Transverse colon (tissue), 4 donors: ENCODE results near the gene PAPSS1. TPM values are rescaled to one million over a fixed set of nuclear protein-coding genes. Genes with fewer than 3 reads are reported as not detected.

Experiments used
- DNase-seq: peaks from one replicate; pipeline ENCODE4 v3.0.0-alpha.2; 2019
- H3K27ac ChIP-seq, 4 donors: fragments of 200-600 bp; sonication (generic); 2 replicates each; pipeline ENCODE4 v1.5.1; 2016 to 2018; ENCODE audit warnings: inconsistent platforms in 4 of 4
- H3K27me3 ChIP-seq: fragments of 200-600 bp; sonication (generic); 2 replicates; pipeline ENCODE4 v1.5.1; 2017; ENCODE audit warnings: inconsistent platforms
- H3K36me3 ChIP-seq, 4 donors: fragments of 200-600 bp; sonication (generic); 2 replicates each; pipeline ENCODE4 v1.5.1; 2017 to 2019; ENCODE audit warnings: inconsistent platforms in 4 of 4
- H3K4me1 ChIP-seq, 4 donors: fragments of 200-600 bp; sonication (generic); 2 replicates each; pipeline ENCODE4 v1.5.1; 2017 to 2020; ENCODE audit warnings: inconsistent platforms in 4 of 4
- H3K4me3 ChIP-seq, 4 donors: fragments of 200-600 bp; sonication (generic); 1 replicate in 1 of 4; 2 replicates in 3 of 4; pipeline versions ENCODE4 v1.5.1 to v1.6.1; 2017 to 2019; ENCODE audit warnings: inconsistent platforms in 4 of 4
- H3K9me3 ChIP-seq, 2 donors: fragments of 200-600 bp; sonication (generic); 2 replicates each; pipeline ENCODE4 v1.5.1; 2017 to 2019; ENCODE audit warnings: inconsistent platforms in 2 of 2
- CTCF ChIP-seq, 5 experiments: fragments of 200-600 bp in 3 of 5; fragments of 450-650 bp in 2 of 5; sonication (generic) in 3 of 5; IDR thresholded peaks; 1 replicate in 2 of 5; 2 replicates in 3 of 5; pipeline ENCODE4 v1.5.1; 2016 to 2017; ENCODE audit warnings: antibody characterized with exemption in 5 of 5, inconsistent platforms in 3 of 5, mild to moderate bottlenecking in 2 of 5, moderate library complexity in 1 of 5
- EP300 ChIP-seq: sonication (generic); formaldehyde crosslinking; IDR thresholded peaks from one replicate; pipeline ENCODE4 v1.6.1; 2017; ENCODE audit warnings: antibody characterized with exemption, low read depth
- POLR2A ChIP-seq: fragments of 450-650 bp; IDR thresholded peaks from one replicate; pipeline ENCODE4 v1.6.1; 2016; ENCODE audit warnings: antibody characterized with exemption, mild to moderate bottlenecking, moderate library complexity
- POLR2AphosphoS5 ChIP-seq, 3 donors: sonication (generic); formaldehyde crosslinking; IDR thresholded peaks; one replicate each; pipeline ENCODE4 v1.6.1; 2016; ENCODE audit warnings: antibody characterized with exemption in 3 of 3
- WGBS, 2 donors: methylation state at CpG; one replicate each; pipeline ENCODE4 v1.1.5; 2018; ENCODE audit warnings: low coverage in 1 of 2; 5-methylcytosine and 5-hydroxymethylcytosine counted together
- in situ Hi-C, 4 donors: fragments of 200-750 bp; cut with MboI; loops; one replicate each; pipeline versions ENCODE4 v1.15.0 to v1.15.1; 2017; ENCODE audit warnings: low sequenced_read_pairs in 3 of 4, low pct_ligation_motif_present in 1 of 4, low pct_unique_long_range_greater_than_20kb in 1 of 4
- intact Hi-C: fragments of 100-400 bp; cut with DNase I; formaldehyde crosslinking; loops from one replicate; pipeline ENCODE4 v1.15.1; 2023; ENCODE audit warnings: low total_unique reads
- total RNA-seq, 4 donors: library from RNA; depleted of rRNA; stranded (reverse); fragments of >200 nt; gene quantifications; one replicate each; pipeline ENCODE4 v1.1.0, GENCODE V29; 2016

Gene PAPSS1
- total RNA-seq, 4 donors from 2014 or later: 7.5 to 23.3 (median 16.8) TPM

DNA sequence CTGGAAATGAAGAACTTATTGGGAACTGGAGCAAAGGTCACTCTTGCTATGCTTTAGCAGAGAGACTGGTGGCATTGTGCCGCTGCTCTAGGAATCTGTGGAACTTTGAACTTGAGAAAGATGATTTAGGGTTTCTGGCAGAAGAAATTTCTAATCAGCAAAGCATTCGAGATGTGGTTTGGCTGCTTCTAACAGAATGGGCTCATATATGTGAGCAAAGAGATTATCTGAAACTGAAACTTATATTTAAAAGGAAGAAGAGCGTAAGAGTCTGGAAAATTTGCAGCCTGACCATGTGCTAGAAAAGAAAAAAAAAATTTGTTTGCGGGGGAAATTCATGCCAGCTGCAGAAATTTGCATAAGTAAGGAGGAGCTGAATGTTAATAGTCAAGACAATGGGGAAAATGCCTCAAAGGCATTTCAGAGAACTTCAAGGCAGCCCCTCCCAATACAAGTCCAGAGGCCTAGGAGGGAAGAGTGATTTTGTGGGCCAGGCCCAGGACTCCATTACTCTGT, 35.9 kb upstream of the PAPSS1 start:
- no peak for DNase-seq
- in situ Hi-C loops: loop anchor here in 3 of 4 donors (5.0 to 10.0 kb wide), 2 partner anchors 156 to 159 kb away; no protein-coding TSS in a partner anchor
- 27 to 44% methylated on average over 4 of the region's 4 CpGs for WGBS, 2 donors
- Histone ChIP-seq H3K27me3 (no peaks in the 10 kb centered on the region), H3K27ac (no peak overlapping the region), H3K9me3 (no peaks in the 10 kb centered on the region), H3K4me1 (peaks cover 0 to 7% (median 0%) of the 10 kb centered on the region in 4 donors), H3K4me3 (no peak overlapping the region), H3K36me3 (no peaks in the 10 kb centered on the region)
- TF ChIP-seq CTCF (IDR thresholded peaks at IDR 0.05) (no peak), POLR2A (no peak), EP300 (no peak), POLR2AphosphoS5 (IDR thresholded peaks at IDR 0.05) (no peak)
- intact Hi-C loops: no loop called here

GRCh38 chr4:107751670-107752069, 31.6 kb upstream of the PAPSS1 start:
- H3K27ac ChIP-seq: no peak overlapping the region
- intact Hi-C loops (no loop called here), in situ Hi-C loops (loop anchor here in 1 of 4 donors (10.0 kb wide), 1 partner anchor 163 kb away; no protein-coding TSS in a partner anchor)
- H3K27me3 ChIP-seq: peaks cover 6% of the 10 kb centered on the region
- TF ChIP-seq POLR2AphosphoS5 (IDR thresholded peaks at IDR 0.05) (no peak), POLR2A (no peak), EP300 (no peak), CTCF (IDR thresholded peaks at IDR 0.05) (no peak)
- H3K4me1 ChIP-seq: peaks cover 0 to 7% (median 0%) of the 10 kb centered on the region in 4 donors
- WGBS, 2 donors: 53% methylated on average over 2 of the region's 2 CpGs
- no peak overlapping the region for H3K4me3 ChIP-seq
- H3K9me3 ChIP-seq: no peaks in the 10 kb centered on the region
- DNase-seq: no peak
- H3K36me3 ChIP-seq: no peaks in the 10 kb centered on the region

GRCh38 chr4:107747748-107748486, 27.9 kb upstream of the PAPSS1 start:
- DNase-seq: no peak
- no peaks in the 10 kb centered on the region for H3K36me3 ChIP-seq
- no peak for TF ChIP-seq POLR2A
- TF ChIP-seq POLR2AphosphoS5 (IDR thresholded peaks at IDR 0.05): no peak
- no peak for TF ChIP-seq CTCF (IDR thresholded peaks at IDR 0.05)
- no peak overlapping the region for H3K27ac ChIP-seq
- no peaks in the 10 kb centered on the region for H3K4me1 ChIP-seq
- no peaks in the 10 kb centered on the region for H3K9me3 ChIP-seq
- in situ Hi-C loops: loop anchor here in 1 of 4 donors (5.0 kb wide), 1 partner anchor 174 kb away; no protein-coding TSS in a partner anchor
- peaks cover 6% of the 10 kb centered on the region for H3K27me3 ChIP-seq
- WGBS, 2 donors: 74 to 79% methylated on average over 4 to 5 of the region's 5 CpGs
- intact Hi-C loops: no loop called here
- H3K4me3 ChIP-seq: no peak overlapping the region

GRCh38 chr4:107746161-107746560, 26.1 kb upstream of the PAPSS1 start:
- in situ Hi-C loops (loop anchor here in 1 of 4 donors (5.0 kb wide), 1 partner anchor 176 kb away; no protein-coding TSS in a partner anchor), intact Hi-C loops (no loop called here)
- Histone ChIP-seq H3K27me3 (peaks cover 6% of the 10 kb centered on the region), H3K9me3 (no peaks in the 10 kb centered on the region), H3K4me1 (peaks cover 0 to 1% (median under 1%) of the 10 kb centered on the region in 4 donors), H3K27ac (no peak overlapping the region), H3K36me3 (no peaks in the 10 kb centered on the region), H3K4me3 (no peak overlapping the region)
- 76 to 100% methylated on average over 1 of the region's 1 CpG for WGBS, 2 donors
- TF ChIP-seq CTCF (IDR thresholded peaks at IDR 0.05): no peak
- no peak for TF ChIP-seq EP300
- no peak for TF ChIP-seq POLR2AphosphoS5 (IDR thresholded peaks at IDR 0.05)
- TF ChIP-seq POLR2A: no peak
- no peak for DNase-seq
